HL-60 (cell line): ENCODE results near the gene GORAB.

Source experiments
- DNase-seq, 2 experiments: peaks; one replicate each; pipeline ENCODE4 v3.0.0-alpha.2; 2010 to 2020; ENCODE audit warnings: low read depth in 1 of 2, low spot score in 1 of 2
- H3K27ac ChIP-seq: fragments of 250-450 bp; sonication (Bioruptor Pico); replicated peaks from 2 replicates; pipeline ENCODE4 v1.5.1; 2020; ENCODE audit warnings: mild to moderate bottlenecking, moderate library complexity
- H3K27me3 ChIP-seq: fragments of 250-450 bp; sonication (Bioruptor Pico); 2 replicates; pipeline ENCODE4 v1.5.1; 2021; ENCODE audit warnings: mild to moderate bottlenecking, moderate library complexity; ENCODE audit not compliant: insufficient read depth, poor library complexity, severe bottlenecking
- H3K4me3 ChIP-seq: replicated peaks from 2 replicates; pipeline ENCODE4 v1.5.1; 2011; ENCODE audit warnings: mild to moderate bottlenecking, control low read depth, low read length; ENCODE audit not compliant: insufficient read depth
- CTCF ChIP-seq: IDR thresholded peaks from one replicate; pipeline ENCODE4 v1.5.1; 2011; ENCODE audit warnings: low read length, control low read depth, inconsistent platforms; ENCODE audit not compliant: insufficient read depth
- GABPA ChIP-seq: IDR thresholded peaks from 2 replicates; pipeline ENCODE4 v1.6.1; 2012; ENCODE audit warnings: low read depth
- POLR2AphosphoS5 ChIP-seq: IDR thresholded peaks from 2 replicates; pipeline ENCODE4 v1.6.1; 2012; ENCODE audit warnings: low read depth
- REST ChIP-seq: IDR thresholded peaks from 2 replicates; pipeline ENCODE4 v1.6.1; 2012; ENCODE audit warnings: low read depth; ENCODE audit not compliant: insufficient replicate concordance
- SPI1 ChIP-seq: IDR thresholded peaks from 2 replicates; pipeline ENCODE4 v1.6.1; 2012; ENCODE audit warnings: low read depth, mild to moderate bottlenecking, borderline replicate concordance

GORAB gene

DNA sequence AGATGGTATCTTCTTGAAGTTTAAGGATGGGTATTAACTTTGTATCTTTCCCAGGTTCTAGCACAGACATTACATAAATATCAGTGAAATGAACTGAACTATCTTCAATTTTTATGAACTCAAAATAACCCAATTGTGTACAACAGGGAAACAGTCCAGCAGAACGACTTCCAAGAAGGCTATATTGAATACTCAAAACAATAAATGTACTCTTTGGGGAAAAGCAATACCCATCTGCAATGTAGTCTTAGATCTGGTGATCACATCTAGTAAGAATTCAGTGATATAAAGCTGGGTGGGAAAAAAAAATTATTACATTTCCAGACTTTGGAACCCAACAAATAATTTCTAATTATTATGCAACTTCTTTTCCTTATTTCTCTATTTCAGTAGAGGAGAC lies 33.1 kb upstream of the GORAB start:
- H3K4me3 ChIP-seq: no peak overlapping the region
- TF ChIP-seq CTCF (no peak), GABPA (no peak), POLR2AphosphoS5 (no peak), REST (no peak), SPI1 (no peak)
- no peaks in the 10 kb centered on the region for H3K27me3 ChIP-seq
- DNase-seq: no peak
- no peak overlapping the region for H3K27ac ChIP-seq

- Histone ChIP-seq H3K4me3 (no peak overlapping the region), H3K27me3 (no peaks in the 10 kb centered on the region), H3K27ac (no peak overlapping the region)
- no peak for TF ChIP-seq REST
- no peak for TF ChIP-seq POLR2AphosphoS5
- no peak for TF ChIP-seq SPI1
- no peak for TF ChIP-seq CTCF
- no peak for TF ChIP-seq GABPA
- DNase-seq: no peak
Measured at GRCh38 chr1:170503665-170504064, 28.3 kb upstream of the GORAB start.

- no peak for TF ChIP-seq POLR2AphosphoS5
- TF ChIP-seq REST: no peak
- no peak for TF ChIP-seq CTCF
- TF ChIP-seq GABPA: no peak
- TF ChIP-seq SPI1: no peak
- Histone ChIP-seq H3K27me3 (no peaks in the 10 kb centered on the region), H3K4me3 (no peak overlapping the region), H3K27ac (no peak overlapping the region)
- DNase-seq: no peak
Measured at GRCh38 chr1:170510163-170510562, 21.8 kb upstream of the GORAB start.
